Lung (tissue), 12 donors: ENCODE measurements around the gene IER3IP1. TPM values are rescaled to one million over a fixed set of nuclear protein-coding genes. Genes with fewer than 3 reads are reported as not detected.
"Not testable (repeated sequence)": the region's sequence is repeated elsewhere in the genome, so short reads cannot be mapped to it uniquely, and the experiment has no call there.

Source experiments
- ATAC-seq: fragments of 200-7000 bp; cut with Tn5 transposase; one replicate; pipeline ENCODE4 v1.9.1; 2020; ENCODE audit warnings: moderate number of reproducible peaks; ENCODE audit not compliant: insufficient read depth, low FRiP score
- DNase-seq, 3 donors: peaks; one replicate each; pipeline ENCODE4 v3.0.0-alpha.2; 2013 to 2017
- H3K27ac ChIP-seq, 2 donors: one replicate each; pipeline ENCODE4 v1.5.1; 2013; ENCODE audit warnings: mild to moderate bottlenecking in 2 of 2, moderate library complexity in 2 of 2, control low read depth in 1 of 2, inconsistent platforms in 1 of 2, low read depth in 1 of 2, low read length in 1 of 2
- H3K27me3 ChIP-seq, 3 donors: one replicate each; pipeline ENCODE4 v1.5.1; 2013; ENCODE audit warnings: low read length in 2 of 3; ENCODE audit not compliant: control insufficient read depth in 3 of 3, insufficient read depth in 3 of 3
- H3K36me3 ChIP-seq, 4 donors: one replicate each; pipeline ENCODE4 v1.5.1; 2013; ENCODE audit warnings: low read length in 4 of 4, mild to moderate bottlenecking in 1 of 4, moderate library complexity in 1 of 4; ENCODE audit not compliant: control insufficient read depth in 4 of 4, insufficient read depth in 4 of 4
- H3K4me1 ChIP-seq, 5 donors: one replicate each; pipeline ENCODE4 v1.5.1; 2013; ENCODE audit warnings: low read length in 5 of 5, mild to moderate bottlenecking in 2 of 5, moderate library complexity in 1 of 5; ENCODE audit not compliant: control insufficient read depth in 5 of 5, insufficient read depth in 5 of 5
- H3K4me3 ChIP-seq: one replicate; pipeline ENCODE4 v1.5.1; 2013; ENCODE audit warnings: mild to moderate bottlenecking, control low read depth, moderate library complexity
- H3K9ac ChIP-seq, 2 donors: one replicate each; pipeline ENCODE4 v1.5.1; 2013; ENCODE audit warnings: low read length in 2 of 2, control low read depth in 1 of 2; ENCODE audit not compliant: insufficient read depth in 1 of 2
- H3K9me3 ChIP-seq, 4 donors: one replicate each; pipeline ENCODE4 v1.5.1; 2013; ENCODE audit warnings: low read length in 3 of 4, mild to moderate bottlenecking in 1 of 4, moderate library complexity in 1 of 4; ENCODE audit not compliant: control insufficient read depth in 4 of 4, insufficient read depth in 3 of 4
- WGBS, 2 donors: extraction: QIAGEN DNeasy Blood & Tissue Kit; methylation state at CpG; one replicate each; pipeline ENCODE4 v1.1.7; 2013; 5-methylcytosine and 5-hydroxymethylcytosine counted together
- polyA plus RNA-seq, 2 donors: library from polyadenylated mRNA; stranded (reverse); fragments of 200-250 nt; gene quantifications; one replicate each; pipeline ENCODE4 v1.2.1, GENCODE V29; 2013
- total RNA-seq, 2 donors: library from RNA; depleted of rRNA in 1 of 2; stranded (reverse); fragments of >200 nt in 1 of 2; gene quantifications; one replicate each; pipeline ENCODE4 v1.2.1, GENCODE V29; 2014 to 2021
- TF ChIP-seq, protein P1 (sequence below): IDR thresholded peaks from 2 replicates; pipeline ENCODE4 v1.5.1; 2012; ENCODE audit warnings: mild to moderate bottlenecking; ENCODE audit errors: control extremely low read depth, extremely low read depth
- donor health status: control.
- donor health status: control.
- donor health status: Bipolar disorder and iron deficiency.
- donor health status: healthy.
- donor health status: DM: yes; HTN: yes; CAD: no.

Gene IER3IP1
- total and polyA plus RNA-seq, 4 donors = 13.2 to 21.6 (median 17.7) TPM

DNA sequence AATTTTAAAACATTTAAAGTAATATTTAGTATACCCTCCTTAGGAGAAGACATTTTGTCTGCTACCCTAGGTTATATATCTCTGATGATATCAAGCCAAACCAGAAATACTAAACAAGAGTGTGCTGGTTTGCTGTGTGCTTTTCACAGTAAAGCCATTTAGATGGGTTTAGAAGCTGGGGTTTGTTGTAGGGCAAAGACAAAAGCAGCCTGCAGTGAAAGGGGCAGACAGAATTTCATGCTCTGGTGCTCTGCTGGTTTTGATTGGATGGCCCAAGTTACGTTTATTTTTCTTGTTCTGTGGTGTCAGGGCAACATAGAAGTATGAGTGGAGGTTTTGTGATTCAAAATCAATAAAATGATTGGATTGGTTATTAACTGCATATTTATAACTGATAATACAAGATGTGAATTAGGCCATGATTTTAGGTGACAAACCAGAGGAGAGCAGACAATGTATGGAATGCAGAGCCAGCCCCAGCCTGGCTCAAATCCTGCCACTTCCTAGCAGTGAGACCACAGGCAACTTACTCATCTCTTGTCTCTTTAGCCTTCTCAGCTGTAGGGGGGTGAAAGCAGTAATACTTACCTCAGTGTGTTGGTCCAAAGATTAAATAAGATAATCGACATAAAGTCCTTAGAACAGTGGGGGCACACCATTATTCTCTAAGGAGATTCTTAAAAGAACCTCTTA is 30.9 kb upstream of the IER3IP1 start:
- 73 to 75% methylated on average over 2 of the region's 2 CpGs for WGBS, 2 donors

GRCh38 chr18:47204908-47205522 is 28.9 kb upstream of the IER3IP1 start:
- TF ChIP-seq, protein P1, sequence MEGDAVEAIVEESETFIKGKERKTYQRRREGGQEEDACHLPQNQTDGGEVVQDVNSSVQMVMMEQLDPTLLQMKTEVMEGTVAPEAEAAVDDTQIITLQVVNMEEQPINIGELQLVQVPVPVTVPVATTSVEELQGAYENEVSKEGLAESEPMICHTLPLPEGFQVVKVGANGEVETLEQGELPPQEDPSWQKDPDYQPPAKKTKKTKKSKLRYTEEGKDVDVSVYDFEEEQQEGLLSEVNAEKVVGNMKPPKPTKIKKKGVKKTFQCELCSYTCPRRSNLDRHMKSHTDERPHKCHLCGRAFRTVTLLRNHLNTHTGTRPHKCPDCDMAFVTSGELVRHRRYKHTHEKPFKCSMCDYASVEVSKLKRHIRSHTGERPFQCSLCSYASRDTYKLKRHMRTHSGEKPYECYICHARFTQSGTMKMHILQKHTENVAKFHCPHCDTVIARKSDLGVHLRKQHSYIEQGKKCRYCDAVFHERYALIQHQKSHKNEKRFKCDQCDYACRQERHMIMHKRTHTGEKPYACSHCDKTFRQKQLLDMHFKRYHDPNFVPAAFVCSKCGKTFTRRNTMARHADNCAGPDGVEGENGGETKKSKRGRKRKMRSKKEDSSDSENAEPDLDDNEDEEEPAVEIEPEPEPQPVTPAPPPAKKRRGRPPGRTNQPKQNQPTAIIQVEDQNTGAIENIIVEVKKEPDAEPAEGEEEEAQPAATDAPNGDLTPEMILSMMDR = peak; percentile 58
- Histone ChIP-seq H3K36me3 (no peaks in the 10 kb centered on the region), H3K9me3 (no peaks in the 10 kb centered on the region), H3K27ac (no peak overlapping the region), H3K4me3 (no peak overlapping the region), H3K27me3 (peaks cover 0 to 8% (median 0%) of the 10 kb centered on the region in 3 donors), H3K9ac (no peak overlapping the region), H3K4me1 (peaks cover 0 to 3% (median 0%) of the 10 kb centered on the region in 5 donors)
- DNase-seq (peak; percentile 14 to 36 (median 26)), ATAC-seq (no peak)
- 49 to 57% methylated on average over 3 of the region's 3 CpGs for WGBS, 2 donors

More for the DNA sequence above, 30.9 kb upstream of the IER3IP1 start:
- ATAC-seq = no peak
- TF ChIP-seq, protein P1 = no peak
- peaks cover 0 to 20% (median 0%) of the 10 kb centered on the region in 3 donors for H3K27me3 ChIP-seq
- H3K4me1 ChIP-seq = peaks cover 0 to 3% (median 0%) of the 10 kb centered on the region in 5 donors
- H3K4me3 ChIP-seq = no peak overlapping the region
- H3K9me3 ChIP-seq = no peaks in the 10 kb centered on the region
- no peak for DNase-seq
- H3K9ac ChIP-seq = no peak overlapping the region
- no peaks in the 10 kb centered on the region for H3K36me3 ChIP-seq
- no peak overlapping the region for H3K27ac ChIP-seq

DNA sequence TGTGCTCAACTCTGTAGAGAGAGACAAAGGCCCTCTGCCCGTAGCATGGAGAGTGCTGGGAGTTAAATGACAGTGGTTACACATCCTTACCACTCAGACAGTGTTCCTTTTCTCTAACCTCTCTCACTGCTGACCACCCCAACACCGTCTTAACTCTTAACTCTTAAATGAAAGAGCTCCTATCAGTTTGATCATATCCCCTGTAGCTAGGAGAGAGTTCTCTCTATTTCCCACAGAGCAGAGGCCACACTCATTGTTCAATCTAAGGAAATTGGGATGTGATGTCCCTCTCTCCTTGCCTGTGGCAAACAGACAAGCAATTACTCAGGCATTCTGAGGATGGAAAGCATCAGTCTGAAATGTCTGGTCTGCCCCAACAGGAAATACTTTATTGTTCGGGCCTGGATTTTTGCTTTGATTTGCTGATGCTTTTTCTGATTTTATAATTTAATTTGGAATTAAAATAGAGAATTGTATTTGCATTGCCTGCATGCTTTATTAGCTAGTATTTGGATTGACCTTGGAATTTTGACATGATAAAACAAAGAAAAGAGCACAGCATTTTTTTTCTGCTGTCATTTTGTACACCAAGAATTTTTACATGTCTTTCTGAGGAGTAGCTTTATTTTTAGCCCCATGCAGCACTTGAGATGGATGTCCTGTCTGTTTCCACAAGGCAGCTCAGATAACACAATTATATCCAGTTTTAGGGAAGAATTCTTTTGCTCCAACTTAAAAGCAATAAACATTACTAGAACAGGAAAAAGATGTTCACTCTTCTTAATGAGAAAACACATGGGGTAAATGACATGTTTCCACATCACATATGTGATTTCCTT is 27.7 kb upstream of the IER3IP1 start:
- Histone ChIP-seq H3K4me1 (peaks cover 0 to 3% (median 0%) of the 10 kb centered on the region in 5 donors), H3K27ac (no peak overlapping the region), H3K4me3 (no peak overlapping the region), H3K27me3 (peaks cover 0 to 6% (median 0%) of the 10 kb centered on the region in 3 donors), H3K9ac (no peak overlapping the region), H3K9me3 (no peaks in the 10 kb centered on the region), H3K36me3 (no peaks in the 10 kb centered on the region)
- ATAC-seq = no peak
- TF ChIP-seq, protein P1 = no peak
- 52 to 60% methylated on average over 3 of the region's 3 CpGs for WGBS, 2 donors
- DNase-seq = no peak

GRCh38 chr18:47195961-47196360 is 19.8 kb upstream of the IER3IP1 start:
- H3K36me3 ChIP-seq, H3K27me3 ChIP-seq, ATAC-seq, H3K4me1 ChIP-seq, H3K9me3 ChIP-seq, H3K9ac ChIP-seq, H3K4me3 ChIP-seq, DNase-seq, H3K27ac ChIP-seq: not testable (repeated sequence)
- WGBS, 2 donors = 58 to 67% methylated on average over 3 of the region's 3 CpGs
